H1 (cell line): ENCODE measurements around the gene CENPP. TPM values are rescaled to one million over a fixed set of nuclear protein-coding genes. Genes with fewer than 3 reads are reported as not detected.

Source experiments
- CTCF ChIA-PET: fragments of 300-600 bp; sonication (Branson Sonifier 250); formaldehyde crosslinking; loops from one replicate; lab custom pipeline; 2021; ENCODE audit not compliant: partially characterized antibody; lab: Charles Lee
- POLR2A ChIA-PET: fragments of 300-600 bp; sonication (Branson Sonifier 250); formaldehyde crosslinking; loops from one replicate; lab custom pipeline; 2021; ENCODE audit warnings: inconsistent platforms; ENCODE audit not compliant: partially characterized antibody; lab: Charles Lee
- DNase-seq, 2 experiments: peaks; one replicate each; pipeline versions ENCODE4 v3.0.0 to v3.0.0-alpha.2; 2010 to 2022; ENCODE audit warnings: low spot score in 2 of 2, low read depth in 1 of 2, mixed read lengths in 1 of 2
- FAIRE-seq: peaks from 2 replicates; lab custom pipeline; 2011; peaks lifted over from hg19 to GRCh38; lab: Jason Lieb, UNC
- H2AFZ ChIP-seq: 2 replicates; pipeline ENCODE4 v1.8.1; 2012; ENCODE audit warnings: low read length, inconsistent platforms
- H2AK5ac ChIP-seq: 2 replicates; pipeline ENCODE4 v1.6.1; 2013; ENCODE audit warnings: low read depth, low read length
- H2BK120ac ChIP-seq: replicated peaks from 2 replicates; pipeline ENCODE3; 2013; ENCODE audit warnings: low read depth, low read length, inconsistent platforms
- H2BK12ac ChIP-seq: 2 replicates; pipeline ENCODE4 v1.6.1; 2013; ENCODE audit warnings: low read depth, low read length
- H2BK15ac ChIP-seq: 2 replicates; pipeline ENCODE4 v1.6.1; 2013; ENCODE audit warnings: low read length
- H2BK20ac ChIP-seq: 2 replicates; pipeline ENCODE4 v1.6.1; 2013; ENCODE audit warnings: low read length
- H2BK5ac ChIP-seq: 2 replicates; pipeline ENCODE4 v1.6.1; 2013; ENCODE audit warnings: low read depth, low read length
- H3K14ac ChIP-seq: 2 replicates; pipeline ENCODE4 v1.6.1; 2013; ENCODE audit warnings: inconsistent platforms; ENCODE audit not compliant: insufficient read length
- H3K18ac ChIP-seq: 2 replicates; pipeline ENCODE4 v1.6.1; 2013; ENCODE audit warnings: low read length; ENCODE audit errors: extremely low read depth
- H3K23ac ChIP-seq: 2 replicates; pipeline ENCODE4 v1.6.1; 2013; ENCODE audit warnings: inconsistent platforms; ENCODE audit not compliant: insufficient read length
- H3K23me2 ChIP-seq: 2 replicates; pipeline ENCODE4 v1.6.1; 2013; ENCODE audit warnings: low read depth, low read length
- H3K27ac ChIP-seq: 2 replicates; pipeline ENCODE4 v1.6.1; 2011; ENCODE audit warnings: low read depth, low read length, inconsistent platforms
- H3K27me3 ChIP-seq, 4 experiments: replicated peaks in 1 of 4; 1 replicate in 1 of 4; 2 replicates in 3 of 4; pipeline versions ENCODE4 v1.6.1 to v1.8.1; 2011 to 2013; ENCODE audit warnings: low read length in 3 of 4, mild to moderate bottlenecking in 3 of 4, inconsistent platforms in 2 of 4, mixed read lengths in 2 of 4, moderate library complexity in 1 of 4; ENCODE audit not compliant: control insufficient read depth in 3 of 4, insufficient read depth in 3 of 4; ENCODE audit errors: extremely low read depth in 1 of 4
- H3K36me3 ChIP-seq, 4 experiments: 2 replicates each; pipeline versions ENCODE4 v1.6.1 to v1.8.1; 2011 to 2013; ENCODE audit warnings: mild to moderate bottlenecking in 4 of 4, low read length in 3 of 4, moderate library complexity in 2 of 4, control low read depth in 1 of 4, inconsistent platforms in 1 of 4; ENCODE audit not compliant: insufficient read depth in 4 of 4, control insufficient read depth in 2 of 4
- H3K4ac ChIP-seq: replicated peaks from 2 replicates; pipeline ENCODE3; 2013; ENCODE audit warnings: low read length, low read depth, mixed read lengths, inconsistent platforms; ENCODE audit not compliant: insufficient read length
- H3K4me1 ChIP-seq, 4 experiments: replicated peaks in 1 of 4; 1 replicate in 1 of 4; 2 replicates in 3 of 4; pipeline versions ENCODE4 v1.6.1 to v1.8.1; 2011 to 2013; ENCODE audit warnings: low read length in 3 of 4, inconsistent platforms in 2 of 4, mixed read lengths in 1 of 4; ENCODE audit not compliant: insufficient read depth in 4 of 4, control insufficient read depth in 3 of 4
- H3K4me2 ChIP-seq, 2 experiments: 2 replicates each; pipeline versions ENCODE4 v1.6.1 to v1.8.1; 2011 to 2013; ENCODE audit warnings: low read depth in 2 of 2, low read length in 2 of 2, control low read depth in 1 of 2, inconsistent platforms in 1 of 2, mild to moderate bottlenecking in 1 of 2; ENCODE audit not compliant: insufficient read depth in 1 of 2
- H3K4me3 ChIP-seq, 4 experiments: fragments of 200-600, 300-600 bp in 1 of 4; sonication (generic), shearing (Covaris generic), sonication (Bioruptor Twin) in 1 of 4; 2 replicates each; pipeline versions ENCODE4 v1.5.1 to v1.8.1; 2011 to 2016; ENCODE audit warnings: low read length in 4 of 4, low read depth in 3 of 4, control low read depth in 2 of 4, inconsistent platforms in 2 of 4, mild to moderate bottlenecking in 2 of 4, mixed read lengths in 1 of 4, moderate library complexity in 1 of 4; ENCODE audit not compliant: insufficient read depth in 2 of 4; ENCODE audit errors: extremely low read depth in 1 of 4
- H3K56ac ChIP-seq: replicated peaks from 2 replicates; pipeline ENCODE3; 2013; ENCODE audit warnings: low read depth, mild to moderate bottlenecking, mixed read lengths, low read length, inconsistent platforms; ENCODE audit not compliant: insufficient read length
- H3K79me1 ChIP-seq: 2 replicates; pipeline ENCODE4 v1.6.1; 2013; ENCODE audit warnings: low read depth, low read length, control low read depth
- H3K79me2 ChIP-seq, 2 experiments: 2 replicates each; pipeline versions ENCODE4 v1.6.1 to v1.8.1; 2012 to 2013; ENCODE audit warnings: low read length in 2 of 2, mild to moderate bottlenecking in 2 of 2, inconsistent platforms in 1 of 2; ENCODE audit not compliant: insufficient read depth in 2 of 2, control insufficient read depth in 1 of 2
- H3K9ac ChIP-seq, 4 experiments: replicated peaks in 1 of 4; 1 replicate in 1 of 4; 2 replicates in 3 of 4; pipeline versions ENCODE4 v1.6.1 to v1.8.1; 2011 to 2013; ENCODE audit warnings: low read depth in 3 of 4, low read length in 3 of 4, control low read depth in 2 of 4, mild to moderate bottlenecking in 2 of 4, moderate library complexity in 2 of 4, inconsistent platforms in 1 of 4; ENCODE audit errors: extremely low read depth in 1 of 4
- H3K9me3 ChIP-seq, 2 experiments: 2 replicates each; pipeline versions ENCODE4 v1.6.1 to v1.8.1; 2012 to 2013; ENCODE audit warnings: mild to moderate bottlenecking in 2 of 2, moderate library complexity in 2 of 2, control low read depth in 1 of 2, inconsistent platforms in 1 of 2, low read depth in 1 of 2, low read length in 1 of 2, mixed read lengths in 1 of 2; ENCODE audit not compliant: insufficient read depth in 2 of 2
- H4K20me1 ChIP-seq, 2 experiments: replicated peaks in 1 of 2; 2 replicates each; pipeline versions ENCODE3 to v1.8.1; 2011 to 2013; ENCODE audit warnings: inconsistent platforms in 2 of 2, low read length in 2 of 2, mild to moderate bottlenecking in 1 of 2; ENCODE audit not compliant: insufficient read depth in 2 of 2, control insufficient read depth in 1 of 2
- H4K5ac ChIP-seq: 2 replicates; pipeline ENCODE4 v1.6.1; 2013; ENCODE audit warnings: low read length, low read depth, mixed read lengths, inconsistent platforms; ENCODE audit not compliant: insufficient read length
- H4K8ac ChIP-seq: 2 replicates; pipeline ENCODE4 v1.8.0; 2013; ENCODE audit warnings: mild to moderate bottlenecking, moderate library complexity, low read length, inconsistent platforms; ENCODE audit not compliant: insufficient read depth; ENCODE audit errors: extremely low read depth
- H4K91ac ChIP-seq: replicated peaks from 2 replicates; pipeline ENCODE3; 2013; ENCODE audit warnings: low read length, mixed read lengths, inconsistent platforms; ENCODE audit not compliant: insufficient read length
- EP300 ChIP-seq, 2 experiments: IDR thresholded peaks; 1 replicate in 1 of 2; 2 replicates in 1 of 2; pipeline ENCODE4 v1.6.1; 2011 to 2012; ENCODE audit warnings: low read depth in 2 of 2, low read length in 2 of 2, mild to moderate bottlenecking in 2 of 2, borderline replicate concordance in 1 of 2, inconsistent platforms in 1 of 2, moderate library complexity in 1 of 2
- WGBS, 2 experiments: shearing (Covaris generic) in 1 of 2; methylation state at CpG; one replicate each; pipeline versions ENCODE4 v1.1.6 to v1.1.7; 2013 to 2015; ENCODE audit warnings: low lambda C conversion rate in 2 of 2, mixed read lengths in 2 of 2, inconsistent platforms in 1 of 2, low coverage in 1 of 2, missing lambda C conversion rate in 1 of 2; ENCODE audit not compliant: insufficient replicate concordance in 2 of 2, insufficient coverage in 1 of 2, insufficient read length in 1 of 2; ENCODE audit errors: extremely low coverage in 1 of 2, missing lambda C conversion rate in 1 of 2; 5-methylcytosine and 5-hydroxymethylcytosine counted together
- polyA plus RNA-seq, 7 experiments: library from polyadenylated mRNA; depleted of rRNA in 3 of 7; stranded (reverse) in 5 of 7; unstranded in 2 of 7; fragments of >200 nt in 5 of 7; fragments of 200-250 nt in 2 of 7; gene quantifications; 1 replicate in 5 of 7; 2 replicates in 1 of 7; 4 replicates in 1 of 7; pipeline versions ENCODE4 v1.2.1 to v1.2.3, GENCODE V29; 2011 to 2013; ENCODE audit warnings: missing spikeins in 2 of 7, mixed read lengths in 2 of 7
- total RNA-seq: library from RNA; stranded (reverse); fragmentation: NEBNext Ultra II Directional; extraction: Animal tissue kit (Norgen Biotek cat#: 25700); gene quantifications from 2 replicates; pipeline ENCODE4 v1.2.1, GENCODE V29; 2021

The CENPP gene
- total and polyA plus RNA-seq, 2 of the 8 experiments (the other 6 are each of a cell fraction or from before 2014, with no cell fraction given) = 2.7 to 10.8 TPM

DNA sequence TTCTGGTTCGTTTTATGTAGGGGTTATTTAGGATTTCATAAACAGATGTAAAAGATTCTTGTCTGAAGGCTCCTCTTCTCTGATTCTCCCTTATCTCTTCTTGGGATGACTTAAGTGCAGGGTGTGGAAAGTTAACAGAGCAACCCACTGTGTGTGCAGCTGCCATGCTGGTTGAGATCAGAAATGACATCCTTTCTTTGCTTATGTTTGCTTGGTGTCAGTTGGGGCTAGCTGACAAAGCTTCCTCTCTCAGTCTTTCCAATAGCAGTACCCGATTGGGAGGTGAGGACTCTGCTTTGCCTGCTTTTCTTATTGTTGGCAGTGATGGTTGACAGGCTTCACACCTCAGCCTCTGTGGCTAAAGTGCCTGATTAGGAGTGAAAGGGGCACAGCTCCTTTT lies 52.1 kb downstream of the CENPP start:
- no peak overlapping the region for H2BK120ac ChIP-seq
- no peak overlapping the region for H2AK5ac ChIP-seq
- ChIA-PET CTCF (no interaction called here), POLR2A (interaction anchor here (1.2 to 1.3 kb wide), 2 partner anchors 9 to 11 kb away, joined by 3 read pairs; no protein-coding TSS in a partner anchor)
- no peak overlapping the region for H3K9ac ChIP-seq
- no peak overlapping the region for H2BK12ac ChIP-seq
- no peak overlapping the region for H3K56ac ChIP-seq
- H3K4me3 ChIP-seq = no peak overlapping the region
- DNase-seq = no peak
- no peaks in the 10 kb centered on the region for H3K23me2 ChIP-seq
- WGBS, 2 experiments = 92% methylated on average over 2 of the region's 2 CpGs; no CpG with 5 or more reads in 1 of the 2 experiments
- no peak overlapping the region for H3K4me2 ChIP-seq
- no peak overlapping the region for H2BK20ac ChIP-seq
- no peaks in the 10 kb centered on the region for H3K79me1 ChIP-seq
- no peak overlapping the region for H3K18ac ChIP-seq
- no peak overlapping the region for H4K5ac ChIP-seq
- no peak overlapping the region for H4K91ac ChIP-seq
- H3K27me3 ChIP-seq = no peaks in the 10 kb centered on the region
- no peak overlapping the region for H2AFZ ChIP-seq
- no peaks in the 10 kb centered on the region for H4K20me1 ChIP-seq
- no peak overlapping the region for H3K4ac ChIP-seq
- H3K36me3 ChIP-seq = no peaks in the 10 kb centered on the region
- no peak overlapping the region for H3K27ac ChIP-seq
- FAIRE-seq = no peak
- no peak overlapping the region for H4K8ac ChIP-seq
- H2BK15ac ChIP-seq = no peak overlapping the region
- no peak overlapping the region for H3K23ac ChIP-seq
- TF ChIP-seq EP300 (IDR thresholded peaks at IDR 0.05; ENCODE audit: borderline replicate concordance in 1 of 2, low read depth in 2 of 2, low read length in 2 of 2) = no peak
- no peaks in the 10 kb centered on the region for H3K79me2 ChIP-seq
- peaks cover 0 to 8% (median 3%) of the 10 kb centered on the region in 4 experiments; a peak in 3 of 7 replicates for H3K4me1 ChIP-seq
- no peak overlapping the region for H3K14ac ChIP-seq
- no peak overlapping the region for H2BK5ac ChIP-seq
- no peaks in the 10 kb centered on the region for H3K9me3 ChIP-seq
